HepG2 (cell line): ENCODE measurements around the gene DHX34. TPM values are rescaled to one million over a fixed set of nuclear protein-coding genes. Genes with fewer than 3 reads are reported as not detected.

Source experiments
- ATAC-seq: fragments of 200-7000 bp; cut with Tn5 transposase; 3 replicates; pipeline ENCODE4 v1.9.1; 2020; ENCODE audit warnings: mild to moderate bottlenecking, moderate library complexity
- BruUV-seq: library from RNA; stranded (reverse); fragments of 400-500 nt; replicated peaks from 2 replicates; lab custom pipeline; 2021; lab: Mats Ljungman, UMichigan
- CTCF ChIA-PET: fragments of 300-600 bp; formaldehyde crosslinking; extraction: SDS; loops from one replicate; lab custom pipeline; 2021; ENCODE audit warnings: low total read pairs, inconsistent platforms, low intra/inter-chr PET ratio; lab: Yijun Ruan, JAX
- POLR2A ChIA-PET: fragments of 350-600 bp; sonication (Branson Sonifier 250); formaldehyde crosslinking; loops from one replicate; lab custom pipeline; 2020; ENCODE audit warnings: antibody characterized with exemption, inconsistent platforms; lab: Yijun Ruan, JAX
- DNase-seq: peaks from one replicate; pipeline ENCODE4 v3.0.0-alpha.2; 2015; ENCODE audit warnings: low spot score
- FAIRE-seq: peaks from 3 replicates; lab custom pipeline; 2011; peaks lifted over from hg19 to GRCh38; lab: Jason Lieb, UNC
- H2AFZ ChIP-seq: one replicate; pipeline ENCODE4 v1.6.1; 2011; ENCODE audit warnings: low read length, inconsistent platforms
- H3K27ac ChIP-seq: fragments of 300-600 bp; 3 replicates; pipeline ENCODE4 v1.8.0; 2011; ENCODE audit warnings: mixed run types, mild to moderate bottlenecking, mixed read lengths, low read length, inconsistent platforms; ENCODE audit not compliant: insufficient read depth; ENCODE audit errors: extremely low read length
- H3K27me3 ChIP-seq, 2 experiments: fragments of 200-600 bp in 1 of 2; 2 replicates in 1 of 2; 3 replicates in 1 of 2; pipeline versions ENCODE4 v1.6.0 to v1.8.0; 2011; ENCODE audit warnings: low read length in 2 of 2, mild to moderate bottlenecking in 2 of 2, moderate library complexity in 2 of 2, inconsistent platforms in 1 of 2; ENCODE audit not compliant: insufficient read depth in 2 of 2, control insufficient read depth in 1 of 2
- H3K36me3 ChIP-seq, 2 experiments: fragments of 200-600 bp in 1 of 2; replicated peaks in 1 of 2; 2 replicates in 1 of 2; 3 replicates in 1 of 2; pipeline versions ENCODE4 v1.5.1 to v1.8.0; 2011; ENCODE audit warnings: low read length in 2 of 2, inconsistent platforms in 1 of 2; ENCODE audit not compliant: insufficient read depth in 2 of 2, control insufficient read depth in 1 of 2
- H3K4me1 ChIP-seq: 2 replicates; pipeline ENCODE4 v1.5.1; 2012; ENCODE audit warnings: low read length, inconsistent platforms; ENCODE audit not compliant: insufficient read depth
- H3K4me2 ChIP-seq: 2 replicates; pipeline ENCODE4 v1.6.0; 2011; ENCODE audit warnings: low read depth, low read length, inconsistent platforms
- H3K4me3 ChIP-seq, 3 experiments: fragments of 200-600 bp in 1 of 3; sonication (generic), shearing (Covaris generic) in 1 of 3; replicated peaks in 1 of 3; 2 replicates each; pipeline ENCODE4 v1.5.1; 2011 to 2016; ENCODE audit warnings: low read length in 3 of 3, inconsistent platforms in 2 of 3, low read depth in 2 of 3, mild to moderate bottlenecking in 2 of 3, control low read depth in 1 of 3, mixed read lengths in 1 of 3; ENCODE audit not compliant: insufficient read depth in 1 of 3
- H3K79me2 ChIP-seq: one replicate; pipeline ENCODE4 v1.6.1; 2011; ENCODE audit warnings: low read length, inconsistent platforms; ENCODE audit not compliant: insufficient read depth
- H3K9ac ChIP-seq: 2 replicates; pipeline ENCODE4 v1.6.0; 2011; ENCODE audit warnings: mild to moderate bottlenecking, low read depth, low read length, inconsistent platforms; ENCODE audit not compliant: insufficient read depth
- H3K9me3 ChIP-seq: 2 replicates; pipeline ENCODE4 v1.5.1; 2012; ENCODE audit warnings: mild to moderate bottlenecking, low read length
- H4K20me1 ChIP-seq: 2 replicates; pipeline ENCODE4 v1.6.0; 2011; ENCODE audit warnings: inconsistent platforms, mild to moderate bottlenecking, low read length, moderate library complexity; ENCODE audit not compliant: insufficient read depth
- ATM ChIP-seq: fragments of 450-650 bp; IDR thresholded peaks from 2 replicates; pipeline ENCODE4 v1.7.1; 2017; ENCODE audit warnings: mild to moderate bottlenecking, borderline replicate concordance
- HOXA3 ChIP-seq: sonication (generic); formaldehyde crosslinking; IDR thresholded peaks from 2 replicates; pipeline ENCODE4 v1.5.0; 2020; ENCODE audit warnings: missing genetic modification reagents
- IRX3 ChIP-seq: sonication (generic); formaldehyde crosslinking; IDR thresholded peaks from 2 replicates; pipeline ENCODE4 v1.8.1; 2023; ENCODE audit warnings: mild to moderate bottlenecking, low read depth, missing genetic modification reagents, borderline replicate concordance
- PLRG1 ChIP-seq: fragments of 450-650 bp; conservative IDR thresholded peaks from 2 replicates; pipeline ENCODE4 v1.6.1; 2016
- REXO4 ChIP-seq: sonication (generic); formaldehyde crosslinking; IDR thresholded peaks from 2 replicates; pipeline ENCODE4 v1.8.0; 2022; ENCODE audit warnings: missing genetic modification reagents, mild to moderate bottlenecking, borderline replicate concordance
- U2AF2 ChIP-seq: fragments of 200-400 bp; formaldehyde crosslinking; IDR thresholded peaks from 2 replicates; pipeline ENCODE4 v1.6.1; 2017; ENCODE audit warnings: low read depth, mild to moderate bottlenecking, low read length
- ZNF121 ChIP-seq: sonication (generic); formaldehyde crosslinking; IDR thresholded peaks from 2 replicates; pipeline ENCODE4 v1.5.0; 2020; ENCODE audit warnings: mild to moderate bottlenecking, missing genetic modification reagents
- ZNF446 ChIP-seq: sonication (generic); formaldehyde crosslinking; IDR thresholded peaks from 2 replicates; pipeline ENCODE4 v1.5.0; 2020; ENCODE audit warnings: mild to moderate bottlenecking, missing genetic modification reagents
- ZNF543 ChIP-seq: sonication (generic); formaldehyde crosslinking; IDR thresholded peaks from 2 replicates; pipeline ENCODE4 v1.4.0; 2020; ENCODE audit warnings: mild to moderate bottlenecking, missing genetic modification reagents
- WGBS: methylation state at CpG from one replicate; pipeline ENCODE4 v1.1.6; 2017; ENCODE audit warnings: low lambda C conversion rate; 5-methylcytosine and 5-hydroxymethylcytosine counted together
- in situ Hi-C: cut with HindIII; loops from 2 replicates; pipeline ENCODE4 v1.10.0; 2017; ENCODE audit warnings: low pct_unique_long_range_greater_than_20kb; ENCODE audit not compliant: extremely low pct_ligation_motif_present
- intact Hi-C: fragments of 100-400 bp; cut with micrococcal nuclease; formaldehyde crosslinking; loops from one replicate; pipeline ENCODE4 v1.10.0; 2022; ENCODE audit not compliant: unreplicated experiment
- polyA plus RNA-seq, 8 experiments: library from polyadenylated mRNA; depleted of rRNA in 3 of 8; stranded (reverse) in 7 of 8; unstranded in 1 of 8; fragments of >200 nt; fragmentation: Illumina TruSeq in 4 of 8; extraction: Trizol in 4 of 8; gene quantifications; 2 replicates each; pipeline versions ENCODE4 v1.2.1 to v1.2.3, GENCODE V29; 2011 to 2016; ENCODE audit warnings: low read depth in 4 of 8, missing spikeins in 1 of 8, mixed read lengths in 1 of 8; ENCODE audit not compliant: insufficient read depth in 1 of 8
- total RNA-seq, 5 experiments: library from RNA; depleted of rRNA; stranded (reverse); fragments of >200 nt; fragmentation: Illumina TruSeq; extraction: Trizol; gene quantifications; 2 replicates each; pipeline ENCODE4 v1.2.3, GENCODE V29; 2016; ENCODE audit warnings: low read depth in 1 of 5
- TF ChIP-seq, protein P1 (sequence below): sonication (generic); formaldehyde crosslinking; IDR thresholded peaks from 2 replicates; pipeline ENCODE4 v1.4.0; 2020; ENCODE audit warnings: mild to moderate bottlenecking, missing genetic modification reagents, borderline replicate concordance
- TF ChIP-seq, protein P2 (sequence below): sonication (generic); formaldehyde crosslinking; IDR thresholded peaks from 2 replicates; pipeline ENCODE4 v1.4.0; 2020; ENCODE audit warnings: missing genetic modification reagents, borderline replicate concordance
- TF ChIP-seq, protein P3 (sequence below): sonication (generic); formaldehyde crosslinking; IDR thresholded peaks from 2 replicates; pipeline ENCODE4 v1.9.0; 2021; ENCODE audit warnings: missing genetic modification reagents, mild to moderate bottlenecking, borderline replicate concordance
- TF ChIP-seq, protein P4 (sequence below): sonication (generic); formaldehyde crosslinking; IDR thresholded peaks from 2 replicates; pipeline ENCODE4 v1.5.0; 2020; ENCODE audit warnings: mild to moderate bottlenecking, missing genetic modification reagents, moderate library complexity

Gene DHX34
- total and polyA plus RNA-seq, 2 of the 13 experiments (the other 11 are each of a cell fraction or from before 2014, with no cell fraction given) = 9.2 to 12.0 TPM

DNA sequence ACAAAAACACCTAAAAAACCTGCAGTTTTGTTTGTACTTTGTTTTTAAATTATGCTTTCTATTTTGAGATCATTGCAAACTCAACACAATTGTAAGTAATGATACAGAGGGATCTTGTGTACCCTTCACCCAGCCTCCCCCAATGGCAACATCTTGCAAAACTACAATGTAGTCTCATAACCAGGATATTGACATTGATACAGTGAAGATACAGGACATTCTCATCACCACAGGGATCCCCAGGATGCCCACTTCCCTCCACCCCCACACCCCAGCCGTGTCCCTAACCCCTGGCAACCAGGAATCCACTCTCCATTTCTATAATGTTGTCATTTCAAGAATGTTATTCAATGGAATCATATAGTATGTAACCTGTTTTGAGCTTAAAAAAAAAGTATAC is 27.5 kb upstream of the DHX34 start:
- Histone ChIP-seq H3K9me3 (no peaks in the 10 kb centered on the region), H3K27me3 (peaks cover 3 to 7% of the 10 kb centered on the region in 2 experiments; a peak in 1 of 5 replicates), H3K4me2 (no peak overlapping the region), H3K27ac (no peak overlapping the region), H3K36me3 (no peaks in the 10 kb centered on the region), H4K20me1 (no peaks in the 10 kb centered on the region), H3K4me1 (peaks cover 22% of the 10 kb centered on the region), H3K4me3 (no peak overlapping the region), H2AFZ (no peak overlapping the region), H3K79me2 (no peaks in the 10 kb centered on the region), H3K9ac (no peak overlapping the region)
- in situ Hi-C loops (no loop called here), intact Hi-C loops (no loop called here)
- BruUV-seq = no TSS peak
- TF ChIP-seq ATM (no peak), REXO4 (no peak), ZNF446 (CRISPR knock-in tag) (no peak), PLRG1 (no peak), ZNF121 (CRISPR knock-in tag) (no peak), U2AF2 (no peak), ZNF543 (CRISPR knock-in tag) (no peak), IRX3 (CRISPR knock-in tag) (no peak), HOXA3 (CRISPR knock-in tag) (no peak)
- TF ChIP-seq, protein P1, sequence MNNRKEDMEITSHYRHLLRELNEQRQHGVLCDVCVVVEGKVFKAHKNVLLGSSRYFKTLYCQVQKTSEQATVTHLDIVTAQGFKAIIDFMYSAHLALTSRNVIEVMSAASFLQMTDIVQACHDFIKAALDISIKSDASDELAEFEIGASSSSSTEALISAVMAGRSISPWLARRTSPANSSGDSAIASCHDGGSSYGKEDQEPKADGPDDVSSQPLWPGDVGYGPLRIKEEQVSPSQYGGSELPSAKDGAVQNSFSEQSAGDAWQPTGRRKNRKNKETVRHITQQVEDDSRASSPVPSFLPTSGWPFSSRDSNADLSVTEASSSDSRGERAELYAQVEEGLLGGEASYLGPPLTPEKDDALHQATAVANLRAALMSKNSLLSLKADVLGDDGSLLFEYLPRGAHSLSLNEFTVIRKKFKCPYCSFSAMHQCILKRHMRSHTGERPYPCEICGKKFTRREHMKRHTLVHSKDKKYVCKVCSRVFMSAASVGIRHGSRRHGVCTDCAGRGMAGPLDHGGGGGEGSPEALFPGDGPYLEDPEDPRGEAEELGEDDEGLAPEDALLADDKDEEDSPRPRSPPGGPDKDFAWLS = no peak
- TF ChIP-seq, protein P2, sequence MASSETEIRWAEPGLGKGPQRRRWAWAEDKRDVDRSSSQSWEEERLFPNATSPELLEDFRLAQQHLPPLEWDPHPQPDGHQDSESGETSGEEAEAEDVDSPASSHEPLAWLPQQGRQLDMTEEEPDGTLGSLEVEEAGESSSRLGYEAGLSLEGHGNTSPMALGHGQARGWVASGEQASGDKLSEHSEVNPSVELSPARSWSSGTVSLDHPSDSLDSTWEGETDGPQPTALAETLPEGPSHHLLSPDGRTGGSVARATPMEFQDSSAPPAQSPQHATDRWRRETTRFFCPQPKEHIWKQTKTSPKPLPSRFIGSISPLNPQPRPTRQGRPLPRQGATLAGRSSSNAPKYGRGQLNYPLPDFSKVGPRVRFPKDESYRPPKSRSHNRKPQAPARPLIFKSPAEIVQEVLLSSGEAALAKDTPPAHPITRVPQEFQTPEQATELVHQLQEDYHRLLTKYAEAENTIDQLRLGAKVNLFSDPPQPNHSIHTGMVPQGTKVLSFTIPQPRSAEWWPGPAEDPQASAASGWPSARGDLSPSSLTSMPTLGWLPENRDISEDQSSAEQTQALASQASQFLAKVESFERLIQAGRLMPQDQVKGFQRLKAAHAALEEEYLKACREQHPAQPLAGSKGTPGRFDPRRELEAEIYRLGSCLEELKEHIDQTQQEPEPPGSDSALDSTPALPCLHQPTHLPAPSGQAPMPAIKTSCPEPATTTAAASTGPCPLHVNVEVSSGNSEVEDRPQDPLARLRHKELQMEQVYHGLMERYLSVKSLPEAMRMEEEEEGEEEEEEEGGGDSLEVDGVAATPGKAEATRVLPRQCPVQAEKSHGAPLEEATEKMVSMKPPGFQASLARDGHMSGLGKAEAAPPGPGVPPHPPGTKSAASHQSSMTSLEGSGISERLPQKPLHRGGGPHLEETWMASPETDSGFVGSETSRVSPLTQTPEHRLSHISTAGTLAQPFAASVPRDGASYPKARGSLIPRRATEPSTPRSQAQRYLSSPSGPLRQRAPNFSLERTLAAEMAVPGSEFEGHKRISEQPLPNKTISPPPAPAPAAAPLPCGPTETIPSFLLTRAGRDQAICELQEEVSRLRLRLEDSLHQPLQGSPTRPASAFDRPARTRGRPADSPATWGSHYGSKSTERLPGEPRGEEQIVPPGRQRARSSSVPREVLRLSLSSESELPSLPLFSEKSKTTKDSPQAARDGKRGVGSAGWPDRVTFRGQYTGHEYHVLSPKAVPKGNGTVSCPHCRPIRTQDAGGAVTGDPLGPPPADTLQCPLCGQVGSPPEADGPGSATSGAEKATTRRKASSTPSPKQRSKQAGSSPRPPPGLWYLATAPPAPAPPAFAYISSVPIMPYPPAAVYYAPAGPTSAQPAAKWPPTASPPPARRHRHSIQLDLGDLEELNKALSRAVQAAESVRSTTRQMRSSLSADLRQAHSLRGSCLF = no peak
- TF ChIP-seq, protein P3, sequence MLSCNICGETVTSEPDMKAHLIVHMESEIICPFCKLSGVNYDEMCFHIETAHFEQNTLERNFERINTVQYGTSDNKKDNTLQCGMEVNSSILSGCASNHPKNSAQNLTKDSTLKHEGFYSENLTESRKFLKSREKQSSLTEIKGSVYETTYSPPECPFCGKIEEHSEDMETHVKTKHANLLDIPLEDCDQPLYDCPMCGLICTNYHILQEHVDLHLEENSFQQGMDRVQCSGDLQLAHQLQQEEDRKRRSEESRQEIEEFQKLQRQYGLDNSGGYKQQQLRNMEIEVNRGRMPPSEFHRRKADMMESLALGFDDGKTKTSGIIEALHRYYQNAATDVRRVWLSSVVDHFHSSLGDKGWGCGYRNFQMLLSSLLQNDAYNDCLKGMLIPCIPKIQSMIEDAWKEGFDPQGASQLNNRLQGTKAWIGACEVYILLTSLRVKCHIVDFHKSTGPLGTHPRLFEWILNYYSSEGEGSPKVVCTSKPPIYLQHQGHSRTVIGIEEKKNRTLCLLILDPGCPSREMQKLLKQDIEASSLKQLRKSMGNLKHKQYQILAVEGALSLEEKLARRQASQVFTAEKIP (CRISPR knock-in tag) = no peak
- TF ChIP-seq, protein P4, sequence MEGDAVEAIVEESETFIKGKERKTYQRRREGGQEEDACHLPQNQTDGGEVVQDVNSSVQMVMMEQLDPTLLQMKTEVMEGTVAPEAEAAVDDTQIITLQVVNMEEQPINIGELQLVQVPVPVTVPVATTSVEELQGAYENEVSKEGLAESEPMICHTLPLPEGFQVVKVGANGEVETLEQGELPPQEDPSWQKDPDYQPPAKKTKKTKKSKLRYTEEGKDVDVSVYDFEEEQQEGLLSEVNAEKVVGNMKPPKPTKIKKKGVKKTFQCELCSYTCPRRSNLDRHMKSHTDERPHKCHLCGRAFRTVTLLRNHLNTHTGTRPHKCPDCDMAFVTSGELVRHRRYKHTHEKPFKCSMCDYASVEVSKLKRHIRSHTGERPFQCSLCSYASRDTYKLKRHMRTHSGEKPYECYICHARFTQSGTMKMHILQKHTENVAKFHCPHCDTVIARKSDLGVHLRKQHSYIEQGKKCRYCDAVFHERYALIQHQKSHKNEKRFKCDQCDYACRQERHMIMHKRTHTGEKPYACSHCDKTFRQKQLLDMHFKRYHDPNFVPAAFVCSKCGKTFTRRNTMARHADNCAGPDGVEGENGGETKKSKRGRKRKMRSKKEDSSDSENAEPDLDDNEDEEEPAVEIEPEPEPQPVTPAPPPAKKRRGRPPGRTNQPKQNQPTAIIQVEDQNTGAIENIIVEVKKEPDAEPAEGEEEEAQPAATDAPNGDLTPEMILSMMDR (CRISPR knock-in tag) = no peak
- ATAC-seq = no peak
- WGBS = 63% methylated on average over 1 of the region's 1 CpG
- ChIA-PET CTCF (no interaction called here), POLR2A (no interaction called here)
- no peak for FAIRE-seq
- DNase-seq = no peak
